H1 (cell line): ENCODE data around the gene POMP. TPM values are rescaled to one million over a fixed set of nuclear protein-coding genes. Genes with fewer than 3 reads are reported as not detected.

ENCODE experiments used
- BACH1 ChIP-seq: IDR thresholded peaks from 2 replicates; pipeline ENCODE4 v1.6.1; 2012; ENCODE audit warnings: low read length, improper control_type of control experiment
- E2F6 ChIP-seq: IDR thresholded peaks from 2 replicates; pipeline ENCODE4 v1.6.1; 2012; ENCODE audit warnings: inconsistent platforms
- EZH2 ChIP-seq: fragments of 200-600 bp; sonication (generic); IDR thresholded peaks from 2 replicates; pipeline ENCODE4 v1.7.1; 2012; ENCODE audit warnings: low read depth, mild to moderate bottlenecking, moderate library complexity, low read length, inconsistent platforms; ENCODE audit not compliant: severe bottlenecking
- SIN3A ChIP-seq, 2 experiments: IDR thresholded peaks in 1 of 2; conservative IDR thresholded peaks in 1 of 2; 2 replicates each; pipeline ENCODE4 v1.6.1; 2011 to 2012; ENCODE audit warnings: low read length in 2 of 2, improper control_type of control experiment in 1 of 2, low read depth in 1 of 2, mild to moderate bottlenecking in 1 of 2
- polyA plus RNA-seq, 7 experiments: library from polyadenylated mRNA; depleted of rRNA in 3 of 7; stranded (reverse) in 5 of 7; unstranded in 2 of 7; fragments of >200 nt in 5 of 7; fragments of 200-250 nt in 2 of 7; gene quantifications; 1 replicate in 5 of 7; 2 replicates in 1 of 7; 4 replicates in 1 of 7; pipeline versions ENCODE4 v1.2.1 to v1.2.3, GENCODE V29; 2011 to 2013; ENCODE audit warnings: missing spikeins in 2 of 7, mixed read lengths in 2 of 7
- total RNA-seq: library from RNA; stranded (reverse); fragmentation: NEBNext Ultra II Directional; extraction: Animal tissue kit (Norgen Biotek cat#: 25700); gene quantifications from 2 replicates; pipeline ENCODE4 v1.2.1, GENCODE V29; 2021

The POMP gene
- total and polyA plus RNA-seq, 2 of the 8 experiments (the other 6 are each of a cell fraction or from before 2014, with no cell fraction given): 38.4 to 115 TPM

- TF ChIP-seq EZH2 (no peak), BACH1 (no peak), E2F6 (no peak), SIN3A (conservative IDR thresholded peaks at IDR 0.05 in 1 of 2, IDR thresholded peaks at IDR 0.05 in 1 of 2; ENCODE audit: low read depth in 1 of 2, low read length in 2 of 2) (no peak)
Observed at GRCh38 chr13:28618230-28618994, 40.5 kb upstream of the POMP start (continued).
